Measurements from ENCODE around the gene C2CD2. TPM values are rescaled to one million over a fixed set of nuclear protein-coding genes. Genes with fewer than 3 reads are reported as not detected.

Gene C2CD2
- total and polyA plus RNA-seq, 2 donors (not counting 1 experiment from before 2014, with no cell fraction given): 20.3 to 22.3 TPM

GRCh38 chr21:41843584-41843983, 110.2 kb downstream of the C2CD2 start:
- Histone ChIP-seq H3K9me3 (ENCODE audit: control insufficient read depth, insufficient read depth, low read depth, low read length) (no peaks in the 10 kb centered on the region), H3K27me3 (ENCODE audit: control insufficient read depth, insufficient read depth, low read length) (no peaks in the 10 kb centered on the region), H3K4me3 (replicated peaks in 1 of 4; ENCODE audit: control extremely low read depth in 1 of 4, insufficient read depth in 1 of 4, low read depth in 3 of 4, low read length in 4 of 4) (no peak overlapping the region), H4K20me1 (ENCODE audit: control insufficient read depth, extremely low read depth, insufficient read depth, low read length) (no peaks in the 10 kb centered on the region), H3K36me3 (ENCODE audit: control insufficient read depth, insufficient read depth, low read length) (peaks cover 3% of the 10 kb centered on the region), H3K4me1 (ENCODE audit: control insufficient read depth, extremely low read depth, insufficient read depth, low read length) (no peaks in the 10 kb centered on the region), H3K27ac (ENCODE audit: insufficient read depth, low read length) (no peak overlapping the region), H3K79me2 (ENCODE audit: control insufficient read depth, insufficient read depth, low read length) (no peaks in the 10 kb centered on the region), H3K4me2 (ENCODE audit: extremely low read depth, insufficient read depth, low read length) (no peak overlapping the region), H3K9ac (ENCODE audit: insufficient read depth, low read length) (no peak overlapping the region), H2AFZ (ENCODE audit: low read length) (no peak overlapping the region)
- no peak for DNase-seq (ENCODE audit: low read depth in 2 of 2)
- TF ChIP-seq CTCF (conservative IDR thresholded peaks at IDR 0.05 in 1 of 2, IDR thresholded peaks at IDR 0.05 in 1 of 2; ENCODE audit: low read depth in 1 of 2, low read length in 2 of 2): no peak
- TF ChIP-seq EZH2 (IDR thresholded peaks at IDR 0.05; ENCODE audit: low read length, missing control alignments): no peak

GRCh38 chr21:41840880-41841279, 112.9 kb downstream of the C2CD2 start:
- H3K4me2 ChIP-seq (ENCODE audit: extremely low read depth, insufficient read depth, low read length): no peak overlapping the region
- no peak overlapping the region for H2AFZ ChIP-seq (ENCODE audit: low read length)
- no peak overlapping the region for H3K4me3 ChIP-seq (replicated peaks in 1 of 4; ENCODE audit: control extremely low read depth in 1 of 4, insufficient read depth in 1 of 4, low read depth in 3 of 4, low read length in 4 of 4)
- no peaks in the 10 kb centered on the region for H3K4me1 ChIP-seq (ENCODE audit: control insufficient read depth, extremely low read depth, insufficient read depth, low read length)
- peaks cover 6% of the 10 kb centered on the region for H3K36me3 ChIP-seq (ENCODE audit: control insufficient read depth, insufficient read depth, low read length)
- H3K9me3 ChIP-seq (ENCODE audit: control insufficient read depth, insufficient read depth, low read depth, low read length): no peaks in the 10 kb centered on the region
- TF ChIP-seq EZH2 (IDR thresholded peaks at IDR 0.05; ENCODE audit: low read length, missing control alignments): no peak
- no peak for TF ChIP-seq CTCF (conservative IDR thresholded peaks at IDR 0.05 in 1 of 2, IDR thresholded peaks at IDR 0.05 in 1 of 2; ENCODE audit: low read depth in 1 of 2, low read length in 2 of 2)
- H4K20me1 ChIP-seq (ENCODE audit: control insufficient read depth, extremely low read depth, insufficient read depth, low read length): no peaks in the 10 kb centered on the region
- H3K27ac ChIP-seq (ENCODE audit: insufficient read depth, low read length): no peak overlapping the region
- no peaks in the 10 kb centered on the region for H3K27me3 ChIP-seq (ENCODE audit: control insufficient read depth, insufficient read depth, low read length)
- no peak overlapping the region for H3K9ac ChIP-seq (ENCODE audit: insufficient read depth, low read length)
- DNase-seq (ENCODE audit: low read depth in 2 of 2): no peak
- H3K79me2 ChIP-seq (ENCODE audit: control insufficient read depth, insufficient read depth, low read length): no peaks in the 10 kb centered on the region

DNA sequence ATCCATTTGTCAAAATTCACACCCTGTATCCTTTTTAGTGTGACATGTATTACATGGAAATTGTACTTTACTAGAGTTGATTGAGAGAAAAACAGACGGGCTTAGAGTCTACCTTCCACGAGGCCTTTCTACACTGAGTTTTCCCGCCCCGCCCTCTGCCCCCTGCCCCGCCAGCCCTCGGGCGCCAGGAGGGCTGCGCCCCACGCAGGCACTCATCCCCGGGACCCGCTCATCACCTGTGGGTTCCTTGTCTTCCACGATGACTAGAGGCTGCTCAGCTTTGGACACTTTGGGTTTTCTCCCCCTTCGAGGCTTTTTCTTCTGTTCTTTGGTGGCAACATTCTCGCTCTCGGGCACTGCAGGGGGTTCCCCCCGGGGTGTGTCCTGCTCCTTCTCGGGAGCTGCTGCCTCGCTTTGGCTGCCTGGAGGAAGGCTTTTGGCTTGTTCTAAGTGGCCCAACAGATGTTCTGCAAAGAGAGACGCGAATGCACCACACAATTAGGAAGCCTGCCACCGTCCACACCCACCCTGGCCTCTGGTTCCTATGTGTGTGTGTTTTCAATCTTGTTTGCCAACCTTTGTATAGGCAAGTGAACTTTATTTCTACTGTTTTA, 114.3 kb downstream of the C2CD2 start:
- no peaks in the 10 kb centered on the region for H3K9me3 ChIP-seq (ENCODE audit: control insufficient read depth, insufficient read depth, low read depth, low read length)
- H2AFZ ChIP-seq (ENCODE audit: low read length): no peak overlapping the region
- H4K20me1 ChIP-seq (ENCODE audit: control insufficient read depth, extremely low read depth, insufficient read depth, low read length): no peaks in the 10 kb centered on the region
- H3K4me3 ChIP-seq (replicated peaks in 1 of 4; ENCODE audit: control extremely low read depth in 1 of 4, insufficient read depth in 1 of 4, low read depth in 3 of 4, low read length in 4 of 4): no peak overlapping the region
- H3K79me2 ChIP-seq (ENCODE audit: control insufficient read depth, insufficient read depth, low read length): no peaks in the 10 kb centered on the region
- H3K27me3 ChIP-seq (ENCODE audit: control insufficient read depth, insufficient read depth, low read length): no peaks in the 10 kb centered on the region
- no peak for DNase-seq (ENCODE audit: low read depth in 2 of 2)
- TF ChIP-seq CTCF (conservative IDR thresholded peaks at IDR 0.05 in 1 of 2, IDR thresholded peaks at IDR 0.05 in 1 of 2; ENCODE audit: low read depth in 1 of 2, low read length in 2 of 2): no peak
- no peak for TF ChIP-seq EZH2 (IDR thresholded peaks at IDR 0.05; ENCODE audit: low read length, missing control alignments)
- no peak overlapping the region for H3K27ac ChIP-seq (ENCODE audit: insufficient read depth, low read length)
- H3K4me2 ChIP-seq (ENCODE audit: extremely low read depth, insufficient read depth, low read length): no peak overlapping the region
- H3K36me3 ChIP-seq (ENCODE audit: control insufficient read depth, insufficient read depth, low read length): peaks cover 6% of the 10 kb centered on the region
- H3K9ac ChIP-seq (ENCODE audit: insufficient read depth, low read length): no peak overlapping the region
- H3K4me1 ChIP-seq (ENCODE audit: control insufficient read depth, extremely low read depth, insufficient read depth, low read length): no peaks in the 10 kb centered on the region
